NCI-H748 (cell line): ENCODE measurements around the gene ZNF324B.
A peak's percentile ranks its signal among the peaks of the same experiment; 100 is the strongest.
"Not testable (repeated sequence)": the region's sequence is repeated elsewhere in the genome, so short reads cannot be mapped to it uniquely, and the experiment has no call there.

Experiments used
- DNase-seq: peaks from one replicate; lab custom pipeline; 2025; ENCODE audit not compliant: unreplicated experiment; lab: John Stamatoyannopoulos, UW

The ZNF324B gene

GRCh38 chr19:58479736-58480480 is 28.5 kb downstream of the ZNF324B start:
- no peak for DNase-seq

- no peak for DNase-seq
Observed at GRCh38 chr19:58480481-58480830, 29.0 kb downstream of the ZNF324B start.

GRCh38 chr19:58480831-58481230 is 29.4 kb downstream of the ZNF324B start:
- no peak for DNase-seq

- no peak for DNase-seq
Observed at GRCh38 chr19:58482372-58482771, 30.9 kb downstream of the ZNF324B start.

GRCh38 chr19:58483776-58484175 is 32.4 kb downstream of the ZNF324B start:
- no peak for DNase-seq

- DNase-seq, result not testable (repeated sequence)
Observed at GRCh38 chr19:58484349-58484748, 32.9 kb downstream of the ZNF324B start.

- DNase-seq, result no peak
Observed at GRCh38 chr19:58491393-58491792, 40.0 kb downstream of the ZNF324B start.

GRCh38 chr19:58492265-58492664 is 40.8 kb downstream of the ZNF324B start:
- no peak for DNase-seq

GRCh38 chr19:58497634-58498170 is 46.3 kb downstream of the ZNF324B start:
- DNase-seq, result no peak

- no peak for DNase-seq
Observed at GRCh38 chr19:58498316-58499020, 47.0 kb downstream of the ZNF324B start.

GRCh38 chr19:58499021-58499927 is 47.9 kb downstream of the ZNF324B start:
- peak; percentile 100 for DNase-seq

- DNase-seq, result no peak
Observed at GRCh38 chr19:58500242-58500641, 48.8 kb downstream of the ZNF324B start.
